Panc1 (cell line): ENCODE measurements around the gene ABT1. TPM values are rescaled to one million over a fixed set of nuclear protein-coding genes. Genes with fewer than 3 reads are reported as not detected.

Source experiments
- ATAC-seq: fragments of 200-7000 bp; cut with Tn5 transposase; 2 replicates; pipeline ENCODE4 v1.9.1; 2020; ENCODE audit warnings: mild to moderate bottlenecking, moderate library complexity
- BruUV-seq: library from RNA; stranded (reverse); fragments of 400-500 nt; replicated peaks from 2 replicates; lab custom pipeline; 2021; lab: Mats Ljungman, UMichigan
- CTCF ChIA-PET: fragments of 300-600 bp; sonication (Branson Sonifier 250); formaldehyde crosslinking; loops from one replicate; lab custom pipeline; 2022; ENCODE audit warnings: antibody characterized with exemption; lab: Charles Lee
- POLR2A ChIA-PET: fragments of 300-600 bp; sonication (Branson Sonifier 250); formaldehyde crosslinking; loops from one replicate; lab custom pipeline; 2022; ENCODE audit warnings: antibody characterized with exemption; lab: Charles Lee
- DNase-seq: peaks from one replicate; pipeline ENCODE4 v3.0.0-alpha.2; 2010; ENCODE audit warnings: low read depth, low spot score
- H3K27ac ChIP-seq: 2 replicates; pipeline ENCODE4 v1.5.1; 2011; ENCODE audit warnings: mild to moderate bottlenecking, low read length, inconsistent platforms
- H3K27me3 ChIP-seq: fragments of 200-500 bp; sonication (Bioruptor generic); 2 replicates; pipeline ENCODE4 v1.6.0; 2014; ENCODE audit warnings: low read length, inconsistent platforms; ENCODE audit not compliant: control insufficient read depth, insufficient read depth
- H3K36me3 ChIP-seq: fragments of 200-500 bp; sonication (Bioruptor generic); 2 replicates; pipeline ENCODE4 v1.5.1; 2014; ENCODE audit warnings: inconsistent platforms, mild to moderate bottlenecking, low read length, moderate library complexity; ENCODE audit not compliant: control insufficient read depth, insufficient read depth
- H3K4me1 ChIP-seq: 2 replicates; pipeline ENCODE4 v1.5.1; 2011; ENCODE audit warnings: inconsistent platforms, mild to moderate bottlenecking, low read length, moderate library complexity; ENCODE audit not compliant: control insufficient read depth, insufficient read depth
- H3K4me3 ChIP-seq, 2 experiments: 2 replicates each; pipeline ENCODE4 v1.5.1; 2011 to 2012; ENCODE audit warnings: low read depth in 2 of 2, low read length in 2 of 2, mild to moderate bottlenecking in 2 of 2, inconsistent platforms in 1 of 2, moderate library complexity in 1 of 2
- H3K9me3 ChIP-seq: fragments of 200-500 bp; sonication (Bioruptor generic); 2 replicates; pipeline ENCODE4 v1.5.1; 2014; ENCODE audit warnings: low read depth, mild to moderate bottlenecking, inconsistent platforms, low read length, moderate library complexity; ENCODE audit not compliant: control insufficient read depth, insufficient read depth
- POLR2AphosphoS5 ChIP-seq: IDR thresholded peaks from 2 replicates; pipeline ENCODE4 v1.6.1; 2012; ENCODE audit warnings: mild to moderate bottlenecking, low read depth, low read length, moderate library complexity
- SIN3A ChIP-seq: IDR thresholded peaks from 2 replicates; pipeline ENCODE4 v1.6.1; 2012; ENCODE audit warnings: low read depth, mild to moderate bottlenecking, low read length, moderate library complexity, borderline replicate concordance; ENCODE audit not compliant: insufficient read depth
- TCF7L2 ChIP-seq: IDR thresholded peaks from 2 replicates; pipeline ENCODE4 v1.6.1; 2011; ENCODE audit warnings: mild to moderate bottlenecking, low read depth, low read length, inconsistent platforms
- in situ Hi-C: cut with HindIII; loops from 2 replicates; pipeline ENCODE4 v1.10.0; 2016; ENCODE audit warnings: low sequenced_read_pairs, low pct_unique_long_range_greater_than_20kb
- intact Hi-C: fragments of 100-400 bp; cut with micrococcal nuclease; formaldehyde crosslinking; loops from one replicate; pipeline ENCODE4 v1.10.0; 2022; ENCODE audit not compliant: unreplicated experiment
- total RNA-seq: library from RNA; stranded (reverse); gene quantifications from one replicate; pipeline ENCODE4 v1.2.1, GENCODE V29; 2021; ENCODE audit not compliant: unreplicated experiment
- TF ChIP-seq, protein P1 (sequence below), 2 experiments: IDR thresholded peaks; 2 replicates each; pipeline ENCODE4 v1.6.1; 2011 to 2012; ENCODE audit warnings: low read depth in 2 of 2, control low read depth in 1 of 2, low read length in 1 of 2, mild to moderate bottlenecking in 1 of 2, moderate library complexity in 1 of 2; ENCODE audit not compliant: insufficient read depth in 1 of 2
- TF ChIP-seq, protein P2 (sequence below): fragments of 450-650 bp; IDR thresholded peaks from 2 replicates; pipeline ENCODE4 v1.5.1; 2017; ENCODE audit warnings: mild to moderate bottlenecking

ABT1 gene
- total RNA-seq, 1 experiment from 2014 or later, result 18.0 TPM

DNA sequence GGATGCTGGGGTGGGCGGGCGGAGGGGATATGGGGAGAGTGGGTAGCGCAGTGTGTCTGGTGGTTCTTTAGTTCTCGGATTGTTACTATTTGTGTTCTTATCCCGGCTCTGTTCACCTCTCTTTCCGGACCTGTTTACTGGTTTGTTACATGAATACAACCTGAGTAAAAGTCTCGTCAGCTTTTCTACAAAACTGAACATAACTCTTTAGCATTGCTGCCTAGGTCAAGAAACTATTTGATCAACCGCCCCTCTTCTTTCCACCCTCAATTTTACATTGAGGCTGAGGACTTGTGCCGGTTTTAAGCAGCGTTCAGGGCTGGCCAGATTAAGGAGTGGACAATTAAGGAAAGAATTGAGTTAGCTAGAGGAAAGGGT is 625 bp downstream of the ABT1 start:
- intact Hi-C loops, result no loop called here
- no peak for DNase-seq
- peaks cover 3% of the 10 kb centered on the region; the same call in 1 of the 2 replicates for H3K4me1 ChIP-seq
- H3K4me3 ChIP-seq, result peak overlapping the region; percentile 94 to 96
- in situ Hi-C loops, result no loop called here
- TF ChIP-seq SIN3A (no peak), TCF7L2 (no peak), POLR2AphosphoS5 (no peak)
- TF ChIP-seq, protein P1, sequence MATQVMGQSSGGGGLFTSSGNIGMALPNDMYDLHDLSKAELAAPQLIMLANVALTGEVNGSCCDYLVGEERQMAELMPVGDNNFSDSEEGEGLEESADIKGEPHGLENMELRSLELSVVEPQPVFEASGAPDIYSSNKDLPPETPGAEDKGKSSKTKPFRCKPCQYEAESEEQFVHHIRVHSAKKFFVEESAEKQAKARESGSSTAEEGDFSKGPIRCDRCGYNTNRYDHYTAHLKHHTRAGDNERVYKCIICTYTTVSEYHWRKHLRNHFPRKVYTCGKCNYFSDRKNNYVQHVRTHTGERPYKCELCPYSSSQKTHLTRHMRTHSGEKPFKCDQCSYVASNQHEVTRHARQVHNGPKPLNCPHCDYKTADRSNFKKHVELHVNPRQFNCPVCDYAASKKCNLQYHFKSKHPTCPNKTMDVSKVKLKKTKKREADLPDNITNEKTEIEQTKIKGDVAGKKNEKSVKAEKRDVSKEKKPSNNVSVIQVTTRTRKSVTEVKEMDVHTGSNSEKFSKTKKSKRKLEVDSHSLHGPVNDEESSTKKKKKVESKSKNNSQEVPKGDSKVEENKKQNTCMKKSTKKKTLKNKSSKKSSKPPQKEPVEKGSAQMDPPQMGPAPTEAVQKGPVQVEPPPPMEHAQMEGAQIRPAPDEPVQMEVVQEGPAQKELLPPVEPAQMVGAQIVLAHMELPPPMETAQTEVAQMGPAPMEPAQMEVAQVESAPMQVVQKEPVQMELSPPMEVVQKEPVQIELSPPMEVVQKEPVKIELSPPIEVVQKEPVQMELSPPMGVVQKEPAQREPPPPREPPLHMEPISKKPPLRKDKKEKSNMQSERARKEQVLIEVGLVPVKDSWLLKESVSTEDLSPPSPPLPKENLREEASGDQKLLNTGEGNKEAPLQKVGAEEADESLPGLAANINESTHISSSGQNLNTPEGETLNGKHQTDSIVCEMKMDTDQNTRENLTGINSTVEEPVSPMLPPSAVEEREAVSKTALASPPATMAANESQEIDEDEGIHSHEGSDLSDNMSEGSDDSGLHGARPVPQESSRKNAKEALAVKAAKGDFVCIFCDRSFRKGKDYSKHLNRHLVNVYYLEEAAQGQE (IDR thresholded peaks at IDR 0.05; ENCODE audit: insufficient read depth in 1 of 2, low read depth in 2 of 2, low read length in 1 of 2), result no peak
- TF ChIP-seq, protein P2, sequence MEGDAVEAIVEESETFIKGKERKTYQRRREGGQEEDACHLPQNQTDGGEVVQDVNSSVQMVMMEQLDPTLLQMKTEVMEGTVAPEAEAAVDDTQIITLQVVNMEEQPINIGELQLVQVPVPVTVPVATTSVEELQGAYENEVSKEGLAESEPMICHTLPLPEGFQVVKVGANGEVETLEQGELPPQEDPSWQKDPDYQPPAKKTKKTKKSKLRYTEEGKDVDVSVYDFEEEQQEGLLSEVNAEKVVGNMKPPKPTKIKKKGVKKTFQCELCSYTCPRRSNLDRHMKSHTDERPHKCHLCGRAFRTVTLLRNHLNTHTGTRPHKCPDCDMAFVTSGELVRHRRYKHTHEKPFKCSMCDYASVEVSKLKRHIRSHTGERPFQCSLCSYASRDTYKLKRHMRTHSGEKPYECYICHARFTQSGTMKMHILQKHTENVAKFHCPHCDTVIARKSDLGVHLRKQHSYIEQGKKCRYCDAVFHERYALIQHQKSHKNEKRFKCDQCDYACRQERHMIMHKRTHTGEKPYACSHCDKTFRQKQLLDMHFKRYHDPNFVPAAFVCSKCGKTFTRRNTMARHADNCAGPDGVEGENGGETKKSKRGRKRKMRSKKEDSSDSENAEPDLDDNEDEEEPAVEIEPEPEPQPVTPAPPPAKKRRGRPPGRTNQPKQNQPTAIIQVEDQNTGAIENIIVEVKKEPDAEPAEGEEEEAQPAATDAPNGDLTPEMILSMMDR, result no peak
- no peak for ATAC-seq
- BruUV-seq, result no TSS peak
- ChIA-PET POLR2A (no interaction called here), CTCF (no interaction called here)
- no peaks in the 10 kb centered on the region for H3K9me3 ChIP-seq
- peak overlapping the region; percentile 90 for H3K27ac ChIP-seq
- no peaks in the 10 kb centered on the region for H3K27me3 ChIP-seq
- H3K36me3 ChIP-seq, result peaks cover 6% of the 10 kb centered on the region; the same call in 1 of the 2 replicates

GRCh38 chr6:26597821-26598220 is 1.1 kb downstream of the ABT1 start:
- no TSS peak for BruUV-seq

More at GRCh38 chr6:26597821-26598220, 1.1 kb downstream of the ABT1 start:
- no peaks in the 10 kb centered on the region for H3K9me3 ChIP-seq
- H3K36me3 ChIP-seq, result peaks cover 6% of the 10 kb centered on the region; the same call in 1 of the 2 replicates
- H3K27ac ChIP-seq, result peak overlapping the region; percentile 90
- TF ChIP-seq POLR2AphosphoS5 (no peak), SIN3A (no peak), TCF7L2 (no peak)
- TF ChIP-seq, protein P2, result no peak
- TF ChIP-seq, protein P1 (IDR thresholded peaks at IDR 0.05; ENCODE audit: insufficient read depth in 1 of 2, low read depth in 2 of 2, low read length in 1 of 2), result no peak
- no peak for ATAC-seq
- no peak for DNase-seq
- ChIA-PET CTCF (no interaction called here), POLR2A (no interaction called here)
- no peaks in the 10 kb centered on the region for H3K27me3 ChIP-seq
- intact Hi-C loops, result no loop called here
- peak overlapping the region; percentile 94 to 96 for H3K4me3 ChIP-seq
- H3K4me1 ChIP-seq, result peaks cover 3% of the 10 kb centered on the region; the same call in 1 of the 2 replicates
- in situ Hi-C loops, result no loop called here
